A549 (cell line): Measurements from ENCODE around the gene FOXF2. TPM values are rescaled to one million over a fixed set of nuclear protein-coding genes. Genes with fewer than 3 reads are reported as not detected.

Experiments used
- ATAC-seq, 2 experiments: fragments of 200-7000 bp in 1 of 2; fragments of >200 bp in 1 of 2; cut with Nextera tagmentation in 1 of 2; cut with Tn5 transposase in 1 of 2; 3 replicates each; pipeline versions ENCODE4 v1.8.0 to v1.9.1; 2018 to 2020; ENCODE audit warnings: mild to moderate bottlenecking in 1 of 2, moderate library complexity in 1 of 2
- CTCF ChIA-PET: fragments of 300-600 bp; sonication (Branson Sonifier 250); formaldehyde crosslinking; extraction: SDS; loops from one replicate; lab custom pipeline; 2021; ENCODE audit warnings: antibody characterized with exemption, inconsistent platforms; lab: Yijun Ruan, JAX
- POLR2A ChIA-PET: fragments of 350-600 bp; formaldehyde crosslinking; extraction: SDS; loops from one replicate; lab custom pipeline; 2021; ENCODE audit warnings: antibody characterized with exemption, inconsistent platforms; lab: Yijun Ruan, JAX
- DNase-seq, 2 experiments: peaks; one replicate each; pipeline versions ENCODE4 v3.0.0 to v3.0.0-alpha.2; 2011 to 2016; ENCODE audit warnings: low read depth in 1 of 2, low spot score in 1 of 2
- FAIRE-seq: peaks from 2 replicates; lab custom pipeline; 2011; peaks lifted over from hg19 to GRCh38; lab: Jason Lieb, UNC
- H3K27ac ChIP-seq, 2 experiments: fragments of >200 bp; sonication (Bioruptor Twin); formaldehyde crosslinking; 3 replicates each; pipeline ENCODE4 v1.5.1; 2016 to 2017
- H3K4me1 ChIP-seq: fragments of >200 bp; sonication (Bioruptor Twin); formaldehyde crosslinking; 3 replicates; pipeline ENCODE4 v1.6.1; 2016
- H3K4me2 ChIP-seq: fragments of >200 bp; sonication (Bioruptor Twin); formaldehyde crosslinking; 3 replicates; pipeline ENCODE4 v1.6.1; 2016
- H3K4me3 ChIP-seq: fragments of >200 bp; sonication (Bioruptor Twin); formaldehyde crosslinking; 3 replicates; pipeline ENCODE4 v1.5.1; 2016
- H3K9me3 ChIP-seq: fragments of >200 bp; sonication (Bioruptor Twin); formaldehyde crosslinking; 3 replicates; pipeline ENCODE4 v1.6.1; 2016
- CBX2 ChIP-seq: fragments of 200-600 bp; sonication (generic); IDR thresholded peaks from 2 replicates; pipeline ENCODE4 v1.6.1; 2016; ENCODE audit warnings: low read depth, mild to moderate bottlenecking, borderline replicate concordance
- CEBPB ChIP-seq, 2 experiments: fragments of >200 bp in 1 of 2; sonication (Bioruptor Twin) in 1 of 2; formaldehyde crosslinking in 1 of 2; IDR thresholded peaks; 2 replicates each; pipeline ENCODE4 v1.6.1; 2012 to 2016
- CTCF ChIP-seq: fragments of >200 bp; sonication (Bioruptor Twin); formaldehyde crosslinking; IDR thresholded peaks from 3 replicates; pipeline ENCODE4 v1.5.1; 2016
- E2F6 ChIP-seq: IDR thresholded peaks from 2 replicates; pipeline ENCODE4 v1.6.1; 2012; ENCODE audit warnings: low read depth, borderline replicate concordance
- ESRRA ChIP-seq: fragments of 150-350 bp; IDR thresholded peaks from 2 replicates; pipeline ENCODE4 v1.6.1; 2014; ENCODE audit warnings: mild to moderate bottlenecking, low read length, borderline replicate concordance
- FOSB ChIP-seq: fragments of 250-450 bp; sonication (Bioruptor Pico); IDR thresholded peaks from 2 replicates; pipeline ENCODE4 v1.5.0; 2020; ENCODE audit warnings: mild to moderate bottlenecking, moderate library complexity
- FOXS1 ChIP-seq: fragments of 250-450 bp; sonication (Bioruptor Pico); IDR thresholded peaks from 2 replicates; pipeline ENCODE4 v1.5.0; 2020; ENCODE audit warnings: mild to moderate bottlenecking, moderate library complexity
- HOXA7 ChIP-seq: fragments of 250-450 bp; sonication (Bioruptor Pico); IDR thresholded peaks from 2 replicates; pipeline ENCODE4 v1.5.0; 2020; ENCODE audit warnings: mild to moderate bottlenecking, moderate library complexity
- KDM1A ChIP-seq: fragments of 200-600 bp; sonication (generic); IDR thresholded peaks from 2 replicates; pipeline ENCODE4 v1.6.1; 2016; ENCODE audit warnings: low read depth, mild to moderate bottlenecking
- MAZ ChIP-seq: fragments of 150-350 bp; IDR thresholded peaks from 2 replicates; pipeline ENCODE4 v1.6.1; 2014; ENCODE audit warnings: antibody characterized with exemption, low read depth, low read length, borderline replicate concordance
- MYC ChIP-seq: IDR thresholded peaks from 2 replicates; pipeline ENCODE4 v1.6.1; 2012; ENCODE audit warnings: mild to moderate bottlenecking, inconsistent platforms, low read length, improper control_type of control experiment, borderline replicate concordance
- NPAS2 ChIP-seq: fragments of 250-450 bp; sonication (Bioruptor Pico); IDR thresholded peaks from 2 replicates; pipeline ENCODE4 v1.8.0; 2022; ENCODE audit warnings: mild to moderate bottlenecking, moderate library complexity, borderline replicate concordance
- NR3C1 ChIP-seq: fragments of >200 bp; sonication (Bioruptor Twin); formaldehyde crosslinking; IDR thresholded peaks from 3 replicates; pipeline ENCODE4 v1.6.1; 2017
- RAD21 ChIP-seq, 2 experiments: fragments of >200 bp in 1 of 2; sonication (Bioruptor Twin) in 1 of 2; formaldehyde crosslinking in 1 of 2; IDR thresholded peaks in 1 of 2; conservative IDR thresholded peaks in 1 of 2; 2 replicates in 1 of 2; 3 replicates in 1 of 2; pipeline ENCODE4 v1.6.1; 2012 to 2018; ENCODE audit warnings: inconsistent platforms in 1 of 2
- RFX5 ChIP-seq: fragments of 450-650 bp; IDR thresholded peaks from 2 replicates; pipeline ENCODE4 v1.7.1; 2014; ENCODE audit warnings: antibody characterized with exemption, mild to moderate bottlenecking, moderate library complexity
- RNF2 ChIP-seq: fragments of 200-600 bp; sonication (generic); IDR thresholded peaks from 2 replicates; pipeline ENCODE4 v1.6.1; 2016; ENCODE audit warnings: low read depth, mild to moderate bottlenecking, antibody characterized with exemption, moderate library complexity, borderline replicate concordance
- SMC3 ChIP-seq: fragments of >200 bp; sonication (Bioruptor Twin); formaldehyde crosslinking; IDR thresholded peaks from 3 replicates; pipeline ENCODE4 v1.6.1; 2018; ENCODE audit warnings: inconsistent platforms
- TP53 ChIP-seq: fragments of 250-450 bp; sonication (Bioruptor Pico); IDR thresholded peaks from 2 replicates; pipeline ENCODE4 v1.5.0; 2021; ENCODE audit warnings: mild to moderate bottlenecking, moderate library complexity
- ZC3H11A ChIP-seq: fragments of 450-650 bp; IDR thresholded peaks from 2 replicates; pipeline ENCODE4 v1.6.1; 2014; ENCODE audit warnings: antibody characterized with exemption, mild to moderate bottlenecking
- ZNF302 ChIP-seq: fragments of 250-450 bp; sonication (Bioruptor Pico); IDR thresholded peaks from 2 replicates; pipeline ENCODE4 v1.9.0; 2021; ENCODE audit warnings: inconsistent platforms, mild to moderate bottlenecking, moderate library complexity
- ZSCAN20 ChIP-seq: fragments of 250-450 bp; sonication (Bioruptor Pico); IDR thresholded peaks from 2 replicates; pipeline ENCODE4 v1.8.0; 2022; ENCODE audit warnings: mild to moderate bottlenecking, moderate library complexity
- WGBS: methylation state at CpG from one replicate; pipeline ENCODE4 v1.1.6; 2017; ENCODE audit errors: missing lambda C conversion rate; 5-methylcytosine and 5-hydroxymethylcytosine counted together
- polyA plus RNA-seq, 4 experiments: library from polyadenylated mRNA; depleted of rRNA in 3 of 4; stranded (reverse); fragments of >200 nt; fragmentation: RNase III in 1 of 4; extraction: RNeasy Plus Mini Kit Qiagen cat#74134 plus additional on column Dnase treatment in 1 of 4; gene quantifications; 2 replicates in 3 of 4; 3 replicates in 1 of 4; pipeline ENCODE4 v1.2.3, GENCODE V29; 2011 to 2017
- TF ChIP-seq, protein P1 (sequence below): fragments of 150-350 bp; IDR thresholded peaks from 2 replicates; pipeline ENCODE4 v1.6.1; 2014; ENCODE audit warnings: low read depth, mild to moderate bottlenecking, low read length
- TF ChIP-seq, protein P2 (sequence below): fragments of 200-600 bp; sonication (generic); IDR thresholded peaks from 2 replicates; pipeline ENCODE4 v1.6.1; 2016; ENCODE audit warnings: antibody characterized with exemption, mild to moderate bottlenecking, moderate library complexity

The FOXF2 gene
- polyA plus RNA-seq, 2 of the 4 experiments (the other 2 are of a cell fraction), result 6.6 to 12.3 TPM

GRCh38 chr6:1407499-1407990 is 18.2 kb downstream of the FOXF2 start:
- no peak overlapping the region for H3K4me2 ChIP-seq
- POLR2A ChIA-PET, result interaction anchor here (0.6 kb wide), 1 partner anchor 985 kb away, joined by 3 read pairs; no protein-coding TSS in a partner anchor
- no peak for ATAC-seq
- no peak for DNase-seq
- CTCF ChIA-PET, result interaction anchor here (1.3 to 2.9 kb wide), 2 partner anchors 10 to 17 kb away, joined by 6 to 14 read pairs; no protein-coding TSS in a partner anchor
- no peak for TF ChIP-seq RFX5
- no peak for TF ChIP-seq CTCF
- TF ChIP-seq ESRRA, result no peak
- no peak for TF ChIP-seq HOXA7 (CRISPR knock-in tag)
- TF ChIP-seq FOSB (CRISPR knock-in tag), result no peak
- TF ChIP-seq MYC, result no peak
- no peak for TF ChIP-seq NPAS2
- no peak for TF ChIP-seq RAD21 (conservative IDR thresholded peaks at IDR 0.05 in 1 of 2, IDR thresholded peaks at IDR 0.05 in 1 of 2)
- TF ChIP-seq RNF2, result no peak
- no peak for TF ChIP-seq KDM1A
- no peak for TF ChIP-seq FOXS1
- no peak for TF ChIP-seq E2F6
- no peak for TF ChIP-seq CEBPB (IDR thresholded peaks at IDR 0.05)
- TF ChIP-seq MAZ, result no peak
- TF ChIP-seq, protein P1, sequence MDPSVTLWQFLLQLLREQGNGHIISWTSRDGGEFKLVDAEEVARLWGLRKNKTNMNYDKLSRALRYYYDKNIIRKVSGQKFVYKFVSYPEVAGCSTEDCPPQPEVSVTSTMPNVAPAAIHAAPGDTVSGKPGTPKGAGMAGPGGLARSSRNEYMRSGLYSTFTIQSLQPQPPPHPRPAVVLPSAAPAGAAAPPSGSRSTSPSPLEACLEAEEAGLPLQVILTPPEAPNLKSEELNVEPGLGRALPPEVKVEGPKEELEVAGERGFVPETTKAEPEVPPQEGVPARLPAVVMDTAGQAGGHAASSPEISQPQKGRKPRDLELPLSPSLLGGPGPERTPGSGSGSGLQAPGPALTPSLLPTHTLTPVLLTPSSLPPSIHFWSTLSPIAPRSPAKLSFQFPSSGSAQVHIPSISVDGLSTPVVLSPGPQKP, result no peak
- no peak for TF ChIP-seq ZNF302 (CRISPR knock-in tag)
- TF ChIP-seq NR3C1, result no peak
- TF ChIP-seq CBX2, result no peak
- H3K27ac ChIP-seq, result peak overlapping the region in 1 of 2 experiments; percentile 37; a peak in 2 of 6 replicates
- WGBS, result 53% methylated on average over 9 of the region's 11 CpGs
- no peak overlapping the region for H3K4me3 ChIP-seq
- FAIRE-seq, result no peak
- H3K4me1 ChIP-seq, result no peaks in the 10 kb centered on the region
- H3K9me3 ChIP-seq, result no peaks in the 10 kb centered on the region

- no peak for ATAC-seq
- CTCF ChIA-PET, result interaction anchor here (0.8 to 2.9 kb wide), 3 partner anchors 13 to 15 kb away, joined by 4 to 14 read pairs (median 4); no protein-coding TSS in a partner anchor
- TF ChIP-seq SMC3, result no peak
- no peak for TF ChIP-seq FOXS1
- TF ChIP-seq CEBPB (IDR thresholded peaks at IDR 0.05), result no peak
- TF ChIP-seq ZSCAN20 (CRISPR knock-in tag), result no peak
- TF ChIP-seq ZC3H11A, result no peak
- TF ChIP-seq, protein P2, sequence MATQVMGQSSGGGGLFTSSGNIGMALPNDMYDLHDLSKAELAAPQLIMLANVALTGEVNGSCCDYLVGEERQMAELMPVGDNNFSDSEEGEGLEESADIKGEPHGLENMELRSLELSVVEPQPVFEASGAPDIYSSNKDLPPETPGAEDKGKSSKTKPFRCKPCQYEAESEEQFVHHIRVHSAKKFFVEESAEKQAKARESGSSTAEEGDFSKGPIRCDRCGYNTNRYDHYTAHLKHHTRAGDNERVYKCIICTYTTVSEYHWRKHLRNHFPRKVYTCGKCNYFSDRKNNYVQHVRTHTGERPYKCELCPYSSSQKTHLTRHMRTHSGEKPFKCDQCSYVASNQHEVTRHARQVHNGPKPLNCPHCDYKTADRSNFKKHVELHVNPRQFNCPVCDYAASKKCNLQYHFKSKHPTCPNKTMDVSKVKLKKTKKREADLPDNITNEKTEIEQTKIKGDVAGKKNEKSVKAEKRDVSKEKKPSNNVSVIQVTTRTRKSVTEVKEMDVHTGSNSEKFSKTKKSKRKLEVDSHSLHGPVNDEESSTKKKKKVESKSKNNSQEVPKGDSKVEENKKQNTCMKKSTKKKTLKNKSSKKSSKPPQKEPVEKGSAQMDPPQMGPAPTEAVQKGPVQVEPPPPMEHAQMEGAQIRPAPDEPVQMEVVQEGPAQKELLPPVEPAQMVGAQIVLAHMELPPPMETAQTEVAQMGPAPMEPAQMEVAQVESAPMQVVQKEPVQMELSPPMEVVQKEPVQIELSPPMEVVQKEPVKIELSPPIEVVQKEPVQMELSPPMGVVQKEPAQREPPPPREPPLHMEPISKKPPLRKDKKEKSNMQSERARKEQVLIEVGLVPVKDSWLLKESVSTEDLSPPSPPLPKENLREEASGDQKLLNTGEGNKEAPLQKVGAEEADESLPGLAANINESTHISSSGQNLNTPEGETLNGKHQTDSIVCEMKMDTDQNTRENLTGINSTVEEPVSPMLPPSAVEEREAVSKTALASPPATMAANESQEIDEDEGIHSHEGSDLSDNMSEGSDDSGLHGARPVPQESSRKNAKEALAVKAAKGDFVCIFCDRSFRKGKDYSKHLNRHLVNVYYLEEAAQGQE, result no peak
- no peak for TF ChIP-seq TP53 (CRISPR knock-in tag)
- TF ChIP-seq, all 56 proteins: peak for 0
- Histone ChIP-seq H3K4me1 (no peaks in the 10 kb centered on the region), H3K9me3 (no peaks in the 10 kb centered on the region), H3K4me2 (no peak overlapping the region), H3K27ac (no peak overlapping the region), H3K4me3 (no peak overlapping the region)
- WGBS, result 78% methylated on average over 22 of the region's 22 CpGs
- POLR2A ChIA-PET, result no interaction called here
- FAIRE-seq, result no peak
- no peak for DNase-seq
These were observed 20.5 kb downstream of the FOXF2 start for GRCh38 chr6:1409774-1410465.
